Stimulated activated CD4-positive, alpha-beta T cell treated with anti-CD3 and anti-CD28 coated beads, Interleukin-15, amount 100 ng/mL, for 48 hours (primary cell): ENCODE data around the gene SPOP.
"Not testable (repeated sequence)": the region's sequence is repeated elsewhere in the genome, so short reads cannot be mapped to it uniquely, and the experiment has no call there.

Experiments
- DNase-seq, 2 donors: peaks; one replicate each; pipeline ENCODE4 v3.0.0-alpha.2; 2020; ENCODE audit warnings: low read depth in 2 of 2

SPOP gene

GRCh38 chr17:49677933-49678847 lies at the start of gene SPOP:
Gene SPOP (minus strand): TSS chr17:49678097. CDS start chr17:49622810, 55,287 bp downstream.
- DNase-seq: peak; percentile 99

- no peak for DNase-seq
These were observed 49.5 kb upstream of the SPOP start for GRCh38 chr17:49727380-49727779.

- DNase-seq: no peak
These were observed 47.7 kb upstream of the SPOP start for GRCh38 chr17:49725452-49726130.

GRCh38 chr17:49724552-49724951 lies 46.7 kb upstream of the SPOP start:
- DNase-seq: not testable (repeated sequence)

- DNase-seq: no peak
These were observed 45.5 kb upstream of the SPOP start for GRCh38 chr17:49723423-49723822.

GRCh38 chr17:49722066-49722465 lies 44.2 kb upstream of the SPOP start:
- DNase-seq: no peak

GRCh38 chr17:49717371-49717861 lies 39.5 kb upstream of the SPOP start:
- no peak for DNase-seq

- DNase-seq: no peak
These were observed 38.9 kb upstream of the SPOP start for GRCh38 chr17:49716668-49717364.

GRCh38 chr17:49715717-49716279 lies 37.9 kb upstream of the SPOP start:
- no peak for DNase-seq

GRCh38 chr17:49715216-49715615 lies 37.3 kb upstream of the SPOP start:
- DNase-seq: no peak

GRCh38 chr17:49708515-49709183 lies 30.8 kb upstream of the SPOP start:
- no peak for DNase-seq

- peak; percentile 98 to 99 for DNase-seq
These were observed 30.0 kb upstream of the SPOP start, which contains the start of gene SLC35B1 for GRCh38 chr17:49707608-49708514. Gene SLC35B1 (minus strand): TSS chr17:49707964. CDS start chr17:49707833, 131 bp downstream.

GRCh38 chr17:49707246-49707607 lies 29.3 kb upstream of the SPOP start:
- DNase-seq: no peak

GRCh38 chr17:49705254-49705653 lies 27.4 kb upstream of the SPOP start:
- DNase-seq: no peak

- no peak for DNase-seq
These were observed 25.8 kb upstream of the SPOP start for GRCh38 chr17:49703557-49704277.

- DNase-seq: no peak
These were observed 23.1 kb upstream of the SPOP start for GRCh38 chr17:49700960-49701359.

GRCh38 chr17:49699966-49700575 lies 22.2 kb upstream of the SPOP start:
- DNase-seq: no peak

GRCh38 chr17:49698005-49698404 lies 20.1 kb upstream of the SPOP start:
- DNase-seq: no peak

- peak; percentile 70 to 72 for DNase-seq
These were observed 18.4 kb upstream of the SPOP start for GRCh38 chr17:49696233-49696761.
